WTC11 (cell line): ENCODE measurements around the gene SCN3A.

ENCODE experiments used
- ATF3 ChIP-seq: sonication (generic); formaldehyde crosslinking; conservative IDR thresholded peaks from 2 replicates; pipeline ENCODE4 v1.8.1; 2022; ENCODE audit warnings: mild to moderate bottlenecking, missing genetic modification reagents
- ETV6 ChIP-seq: sonication (generic); formaldehyde crosslinking; IDR thresholded peaks from 2 replicates; pipeline ENCODE4 v1.8.1; 2022; ENCODE audit warnings: mild to moderate bottlenecking, missing genetic modification reagents
- HMGA2 ChIP-seq: fragments of 250-450 bp; sonication (Bioruptor Pico); IDR thresholded peaks from 2 replicates; pipeline ENCODE4 v1.4.0; 2021; ENCODE audit warnings: mild to moderate bottlenecking, moderate library complexity
- ZNF121 ChIP-seq: sonication (generic); formaldehyde crosslinking; IDR thresholded peaks from 2 replicates; pipeline ENCODE4 v1.8.0; 2023; ENCODE audit warnings: missing genetic modification reagents
- ZNF219 ChIP-seq: sonication (generic); formaldehyde crosslinking; IDR thresholded peaks from 2 replicates; pipeline ENCODE4 v1.8.0; 2023; ENCODE audit warnings: missing genetic modification reagents, mild to moderate bottlenecking, borderline replicate concordance

DNA sequence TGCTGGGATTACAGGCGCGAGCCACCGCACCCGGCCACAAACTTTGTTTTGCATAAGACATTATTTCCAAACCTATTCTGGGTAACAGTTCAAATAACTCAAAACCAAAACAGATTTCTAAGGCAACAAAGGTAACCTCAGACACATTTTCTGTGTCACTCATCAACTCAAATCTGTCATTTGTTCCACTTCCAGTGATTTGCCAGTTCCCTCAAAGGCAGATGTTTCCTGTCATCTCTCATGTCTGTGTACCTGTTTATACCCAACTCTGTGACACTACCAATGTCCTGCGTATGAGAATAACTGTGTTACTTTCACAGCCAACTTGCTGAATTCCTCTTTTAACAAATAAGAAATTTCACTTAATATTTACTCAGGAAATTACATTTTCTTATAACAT, 54.4 kb downstream of the SCN3A start:
- TF ChIP-seq HMGA2 (no peak), ZNF121 (CRISPR knock-in tag) (no peak), ZNF219 (no peak), ETV6 (CRISPR knock-in tag) (no peak), ATF3 (CRISPR knock-in tag) (no peak)
